GM12874 (cell line): Measurements from ENCODE around the gene DENND1A.

Source experiments
- CTCF ChIP-seq: IDR thresholded peaks from 2 replicates; pipeline ENCODE4 v1.5.1; 2011; ENCODE audit warnings: low read depth, mild to moderate bottlenecking, control low read depth, low read length, moderate library complexity; ENCODE audit not compliant: insufficient read depth

Gene DENND1A

GRCh38 chr9:123861756-123862120, 68.2 kb downstream of the DENND1A start:
- TF ChIP-seq CTCF: no peak

- no peak for TF ChIP-seq CTCF
These were observed 68.7 kb downstream of the DENND1A start for GRCh38 chr9:123861086-123861755.

- TF ChIP-seq CTCF: no peak
These were observed 69.3 kb downstream of the DENND1A start for GRCh38 chr9:123860603-123861002.

- no peak for TF ChIP-seq CTCF
These were observed 77.5 kb downstream of the DENND1A start for GRCh38 chr9:123852403-123852802.

GRCh38 chr9:123851851-123852250, 78.1 kb downstream of the DENND1A start:
- TF ChIP-seq CTCF: no peak

GRCh38 chr9:123848447-123849085, 81.4 kb downstream of the DENND1A start:
- TF ChIP-seq CTCF: no peak

GRCh38 chr9:123846966-123847365, 83.0 kb downstream of the DENND1A start:
- TF ChIP-seq CTCF: no peak
